HG03097 (cell line): ENCODE measurements around the gene RALGAPB.
"Not testable (repeated sequence)": the region's sequence is repeated elsewhere in the genome, so short reads cannot be mapped to it uniquely, and the experiment has no call there.

Experiments used
- ATAC-seq: cut with Tn5 transposase; IDR thresholded peaks from one replicate; pipeline ENCODE4 v1.9.1; 2021; ENCODE audit not compliant: unreplicated experiment, low FRiP score

Gene RALGAPB

DNA sequence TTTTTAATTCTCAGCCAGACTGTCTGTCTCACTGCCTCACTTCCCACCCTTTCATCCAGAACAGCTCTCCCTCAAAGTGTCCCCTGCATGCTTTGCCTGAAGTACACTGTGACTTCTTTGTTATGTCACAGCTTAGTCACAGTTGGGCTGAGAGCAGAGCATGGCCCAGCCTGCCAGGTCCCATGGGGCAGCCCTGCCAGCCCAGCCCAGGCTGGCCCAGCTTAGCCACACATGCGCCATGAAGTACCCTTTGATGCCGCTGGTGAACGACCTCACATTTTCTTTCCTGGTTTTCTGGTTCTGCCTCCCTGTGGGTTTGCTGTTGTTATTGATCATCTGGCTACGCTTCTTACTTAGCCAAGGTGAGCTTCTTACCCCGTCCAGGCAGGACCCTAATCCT lies 108.4 kb downstream of the RALGAPB start, which contains the start of gene ADIG:
ADIG (plus strand) TSS at position 185 of the 400 bp plus-strand sequence; CDS start at position 239, 54 bp downstream.
- ATAC-seq: no peak

DNA sequence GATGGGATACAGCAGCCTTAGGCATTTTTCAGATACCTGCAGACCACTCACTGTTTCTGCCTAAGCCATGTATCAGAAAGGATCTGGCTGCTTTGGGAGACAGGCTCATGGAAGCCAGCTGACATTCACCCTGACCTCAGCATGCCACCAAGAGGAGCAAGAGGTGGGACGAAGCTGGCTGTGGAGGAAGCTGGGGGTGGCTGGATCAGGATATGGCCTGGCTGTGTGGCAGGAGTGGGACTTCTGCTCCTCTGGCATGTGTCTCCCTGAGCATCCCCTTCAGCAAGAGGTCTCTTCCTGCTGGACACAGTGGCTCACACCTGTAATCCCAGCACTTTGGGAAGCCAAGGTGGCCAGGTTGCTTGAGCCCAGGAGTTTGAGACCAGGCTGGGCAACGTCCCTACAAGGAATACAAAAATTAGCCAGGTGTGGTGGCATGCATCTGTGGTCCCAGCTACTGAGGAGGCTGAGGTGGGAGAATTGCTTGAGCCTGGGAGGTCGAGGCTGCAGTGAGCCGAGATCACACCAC lies 109.3 kb downstream of the RALGAPB start:
- ATAC-seq: no peak

DNA sequence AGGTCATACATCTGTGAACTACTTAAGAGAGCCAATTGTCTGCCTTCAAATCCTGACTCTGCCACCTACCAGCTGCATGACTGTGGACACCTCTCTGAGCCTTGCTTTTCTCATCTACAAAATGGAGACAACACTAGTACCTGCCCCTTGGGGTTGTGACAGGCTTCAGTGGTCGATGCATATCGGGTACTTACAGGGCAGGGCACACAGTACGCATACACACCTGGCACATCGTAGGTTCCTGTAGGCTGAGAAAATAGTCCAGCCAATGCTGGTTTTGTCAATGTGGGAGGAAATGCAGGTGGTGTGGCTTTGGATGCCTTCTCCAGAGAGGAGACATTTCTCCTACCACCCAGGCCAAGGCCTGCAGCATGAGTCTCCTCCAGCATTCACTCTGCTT lies 110.7 kb downstream of the RALGAPB start:
- ATAC-seq: no peak

DNA sequence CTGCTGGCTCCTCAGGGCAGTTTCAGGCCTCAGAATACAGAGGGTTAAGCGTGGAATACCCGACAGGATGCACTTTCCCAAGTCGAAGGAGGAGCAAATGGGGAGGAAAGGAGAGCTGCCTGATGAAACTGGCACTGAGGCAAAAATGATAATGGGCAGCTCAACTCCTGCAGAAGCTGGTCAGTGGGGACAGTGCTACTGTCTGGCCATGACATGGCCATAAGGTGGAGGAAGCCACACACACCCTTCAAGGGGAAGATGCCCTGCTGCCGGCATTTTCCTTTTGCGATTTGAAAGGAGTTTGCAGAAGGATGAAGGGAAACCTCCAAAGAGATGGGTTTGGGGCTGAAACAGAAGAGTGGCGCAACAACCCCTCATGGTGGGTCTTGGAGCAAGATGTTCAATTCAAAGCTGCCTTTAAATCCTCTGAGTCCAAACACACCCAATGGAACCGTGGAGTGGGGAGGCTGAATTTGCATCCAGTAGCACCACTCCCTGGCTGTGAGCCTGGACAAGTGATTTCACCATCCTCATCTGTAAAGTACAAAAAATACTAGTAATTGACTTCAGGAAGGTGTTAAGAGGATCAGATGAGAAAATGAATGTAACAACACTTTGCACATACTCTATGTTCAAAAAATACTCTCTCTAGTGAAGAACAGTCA lies 111.6 kb downstream of the RALGAPB start:
- ATAC-seq: no peak

DNA sequence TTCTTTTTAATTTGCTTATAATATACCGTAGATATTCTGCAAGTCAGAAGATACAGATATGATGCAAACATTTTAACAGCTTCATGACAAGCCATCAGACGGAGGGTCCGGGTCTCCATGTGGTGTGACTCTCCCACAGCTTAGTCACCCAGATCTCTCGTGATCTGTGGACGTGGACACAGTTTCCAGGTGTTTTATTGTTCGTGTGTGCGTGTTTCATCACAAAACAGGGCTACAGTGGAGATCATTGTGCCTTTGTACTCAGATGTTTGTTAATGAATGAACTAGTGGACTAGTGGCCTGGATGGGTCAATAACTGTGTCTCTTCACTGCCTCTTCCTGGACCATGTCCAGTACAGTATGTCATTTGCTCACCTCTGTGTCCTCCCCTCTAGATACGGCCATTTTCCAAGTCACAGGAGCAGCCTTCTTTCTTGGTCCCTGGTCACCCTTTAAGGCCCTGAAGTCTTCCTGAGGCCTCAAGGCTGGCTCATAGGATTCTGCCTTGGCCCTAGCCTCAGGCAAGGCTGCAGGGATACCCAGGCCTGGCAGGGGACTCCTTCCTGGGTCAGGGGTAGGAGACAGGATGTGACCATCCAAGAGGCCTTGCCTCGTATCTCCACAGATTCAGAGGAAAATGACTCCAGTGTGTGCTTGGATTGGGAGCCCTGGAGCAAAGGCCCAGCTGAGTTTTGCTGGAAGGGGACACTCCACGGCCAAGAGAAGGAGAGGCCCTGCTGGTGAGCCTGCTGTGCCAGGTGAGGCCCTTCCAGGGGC lies 112.9 kb downstream of the RALGAPB start:
- no peak for ATAC-seq

DNA sequence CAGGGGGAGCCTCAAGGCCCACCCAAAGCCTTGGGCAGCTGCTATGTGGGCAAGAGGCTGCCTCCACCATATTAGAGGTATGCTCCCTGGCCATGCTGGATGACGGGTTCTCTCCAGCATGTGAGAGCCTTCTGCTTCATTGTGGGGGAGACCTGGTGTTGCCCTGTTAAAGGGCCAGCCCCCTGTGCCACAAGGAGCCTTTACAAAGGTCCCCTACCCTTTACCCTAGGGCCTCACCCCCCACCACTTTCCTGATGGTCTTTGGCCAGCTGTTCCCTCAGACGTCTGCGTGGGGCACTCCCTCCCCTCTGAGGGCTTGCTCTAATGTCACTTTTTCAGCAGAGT lies 113.5 kb downstream of the RALGAPB start:
- ATAC-seq: no peak

- ATAC-seq: no peak
Observed at GRCh38 chr20:38588303-38588702, 115.7 kb downstream of the RALGAPB start.

GRCh38 chr20:38589351-38589750 lies 116.7 kb downstream of the RALGAPB start:
- ATAC-seq: no peak

GRCh38 chr20:38589967-38590675 lies 117.5 kb downstream of the RALGAPB start:
- no peak for ATAC-seq

- no peak for ATAC-seq
Observed at GRCh38 chr20:38590676-38591473, 118.2 kb downstream of the RALGAPB start.

- ATAC-seq: no peak
Observed at GRCh38 chr20:38591474-38592410, 119.1 kb downstream of the RALGAPB start.

- ATAC-seq: not testable (repeated sequence)
Observed at GRCh38 chr20:38592411-38592790, 119.8 kb downstream of the RALGAPB start.

DNA sequence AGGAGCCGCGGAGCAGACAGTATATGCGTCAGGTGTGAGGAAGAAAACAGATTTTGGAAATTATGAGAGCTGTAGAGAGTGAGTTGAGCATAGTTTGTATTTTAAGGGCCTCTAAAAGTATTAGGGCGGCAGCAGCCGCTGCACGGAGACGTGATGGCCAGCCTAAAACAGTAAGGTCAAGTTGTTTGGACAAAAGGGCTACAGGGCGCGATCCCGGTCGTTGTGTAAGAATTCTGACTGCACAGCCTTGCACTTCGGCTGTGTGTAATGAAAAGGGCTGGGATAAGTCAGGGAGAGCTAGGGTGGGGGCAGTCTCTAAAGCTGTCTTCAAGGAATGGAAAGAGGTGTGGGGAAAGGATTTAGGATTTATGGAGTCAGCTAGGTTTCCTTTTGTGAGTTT lies 121.6 kb downstream of the RALGAPB start:
- not testable (repeated sequence) for ATAC-seq

GRCh38 chr20:38595886-38596285 lies 123.2 kb downstream of the RALGAPB start:
- ATAC-seq: not testable (repeated sequence)

GRCh38 chr20:38599410-38599882 lies 126.8 kb downstream of the RALGAPB start:
- ATAC-seq: no peak

DNA sequence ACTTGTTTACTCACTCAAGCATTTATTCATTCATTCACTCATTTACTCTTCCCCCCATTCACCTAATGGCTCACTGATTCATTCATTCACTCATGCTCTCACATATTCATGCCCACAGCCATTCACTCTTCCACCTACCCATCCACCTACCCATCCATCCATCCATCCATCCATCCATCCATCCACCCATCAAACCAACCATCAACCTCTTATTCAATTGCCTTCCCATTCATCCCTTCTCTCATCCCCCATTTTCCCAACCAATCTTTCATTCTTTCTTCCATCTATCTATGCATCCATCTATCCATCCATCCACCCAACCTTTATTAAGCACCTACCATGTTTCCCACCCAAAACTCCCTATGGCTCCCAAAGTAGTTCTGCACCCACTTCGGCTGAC lies 127.4 kb downstream of the RALGAPB start:
- ATAC-seq: no peak

DNA sequence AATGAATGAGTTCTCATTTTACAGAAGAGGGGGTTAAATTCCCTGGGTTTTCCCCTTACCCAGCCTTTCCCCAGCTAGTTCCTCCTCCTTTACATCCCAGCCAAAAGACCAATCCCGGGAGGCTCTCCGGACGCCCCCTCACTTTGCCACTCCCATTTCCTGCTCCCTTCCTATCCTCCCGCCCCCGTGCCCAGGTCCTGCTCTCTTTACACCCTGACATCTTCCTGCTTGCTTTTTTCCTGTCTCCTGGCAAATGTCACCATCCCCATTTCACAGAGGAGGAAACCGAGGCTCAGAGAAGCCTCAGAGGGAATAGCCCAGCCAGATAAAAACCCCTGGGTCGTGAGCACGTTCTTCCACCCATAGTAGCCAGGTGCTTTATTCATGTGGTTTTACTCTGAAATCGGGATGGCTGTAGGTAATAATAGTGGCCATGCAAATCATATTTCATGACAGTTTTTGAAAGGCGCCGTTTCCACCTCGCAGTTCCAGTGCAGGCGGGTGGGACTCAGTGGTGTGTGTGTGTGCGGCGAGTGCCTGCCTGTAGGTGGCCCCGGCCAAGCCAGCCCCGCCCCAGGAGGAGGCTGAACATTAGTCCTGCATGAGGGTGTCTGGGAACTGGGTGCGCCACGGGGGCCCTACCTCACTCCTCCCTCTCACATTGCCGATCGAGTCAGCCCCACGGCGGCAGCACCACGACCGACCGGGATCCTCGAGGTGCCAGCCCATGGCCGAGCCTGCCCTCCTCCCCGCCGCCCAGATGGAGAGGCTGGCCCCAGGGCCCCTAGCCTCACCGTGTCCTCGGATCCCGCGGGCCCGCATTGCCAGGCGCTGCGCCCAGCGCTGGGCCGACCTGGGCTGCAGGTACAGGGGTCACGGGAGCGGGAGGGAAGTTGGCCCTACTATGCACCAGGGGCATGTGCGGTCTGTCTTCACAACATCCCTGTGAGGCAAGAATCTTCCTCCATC lies 128.9 kb downstream of the RALGAPB start, which contains the start of gene ARHGAP40:
ARHGAP40 (plus strand) TSS at position 594 of the 969 bp plus-strand sequence.
- no peak for ATAC-seq

DNA sequence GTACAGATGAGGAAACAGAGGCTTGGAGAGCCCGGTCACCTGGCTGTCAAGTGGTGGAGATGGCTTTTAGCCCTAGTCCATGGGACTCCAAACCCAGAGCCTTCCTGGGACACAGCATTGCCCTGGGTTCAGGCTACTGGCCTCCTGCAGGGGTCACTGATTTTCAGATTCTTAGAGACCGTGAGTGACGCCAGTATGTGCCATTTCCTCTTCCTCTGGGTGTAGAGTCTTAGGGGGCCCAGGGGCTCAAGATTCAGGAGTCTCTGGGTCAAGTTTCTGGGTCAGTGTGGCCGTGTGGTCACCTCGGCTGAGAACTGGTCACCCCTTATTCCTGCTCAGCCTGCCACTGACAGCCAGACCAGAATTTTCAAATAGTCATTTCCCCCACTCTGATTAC lies 129.5 kb downstream of the RALGAPB start:
- ATAC-seq: no peak
